Endothelial cell of umbilical vein (primary cell): ENCODE results near the gene OR2AE1. TPM values are rescaled to one million over a fixed set of nuclear protein-coding genes. Genes with fewer than 3 reads are reported as not detected.

ENCODE experiments used
- BruUV-seq: library from RNA; stranded (reverse); fragments of 400-500 nt; replicated peaks from 2 replicates; lab custom pipeline; 2021; lab: Mats Ljungman, UMichigan
- CTCF ChIA-PET: fragments of 300-600, 350-600 bp; sonication (Branson Sonifier 250); formaldehyde crosslinking; loops from one replicate; lab custom pipeline; 2021; ENCODE audit warnings: antibody characterized with exemption, inconsistent platforms; lab: Charles Lee
- POLR2A ChIA-PET: fragments of 300-600, 350-600 bp; sonication (Branson Sonifier 250); formaldehyde crosslinking; loops from one replicate; lab custom pipeline; 2021; ENCODE audit warnings: antibody characterized with exemption, inconsistent platforms; lab: Charles Lee
- DNase-seq: peaks from one replicate; pipeline ENCODE4 v3.0.0-alpha.2; 2011; ENCODE audit warnings: low read depth, low spot score
- FAIRE-seq: peaks from 2 replicates; lab custom pipeline; 2011; peaks lifted over from hg19 to GRCh38; lab: Jason Lieb, UNC
- H2AFZ ChIP-seq: 2 replicates; pipeline ENCODE4 v1.6.0; 2012; ENCODE audit warnings: low read depth, low read length, control low read depth, inconsistent platforms
- H3K27ac ChIP-seq: 2 replicates; pipeline ENCODE4 v1.5.1; 2011; ENCODE audit warnings: low read depth, mild to moderate bottlenecking, control low read depth, low read length, moderate library complexity; ENCODE audit not compliant: insufficient read depth
- H3K27me3 ChIP-seq, 2 experiments: 2 replicates each; pipeline versions ENCODE4 v1.6.0 to v1.6.1; 2011; ENCODE audit warnings: low read length in 2 of 2, mixed read lengths in 1 of 2; ENCODE audit not compliant: control insufficient read depth in 2 of 2, insufficient read depth in 2 of 2
- H3K36me3 ChIP-seq, 2 experiments: 2 replicates in 1 of 2; 3 replicates in 1 of 2; pipeline ENCODE4 v1.5.1; 2011; ENCODE audit warnings: low read length in 2 of 2, mild to moderate bottlenecking in 1 of 2, moderate library complexity in 1 of 2; ENCODE audit not compliant: control insufficient read depth in 2 of 2, insufficient read depth in 2 of 2; ENCODE audit errors: extremely low read depth in 1 of 2
- H3K4me1 ChIP-seq: 3 replicates; pipeline ENCODE4 v1.5.1; 2011; ENCODE audit warnings: mild to moderate bottlenecking, low read length; ENCODE audit not compliant: control insufficient read depth, insufficient read depth; ENCODE audit errors: extremely low read depth
- H3K4me2 ChIP-seq: 2 replicates; pipeline ENCODE4 v1.6.1; 2011; ENCODE audit warnings: low read length, control low read depth, mixed read lengths; ENCODE audit not compliant: insufficient read depth
- H3K4me3 ChIP-seq, 3 experiments: fragments of 200-600 bp in 1 of 3; sonication (generic), shearing (Covaris generic) in 1 of 3; replicated peaks in 1 of 3; 2 replicates each; pipeline ENCODE4 v1.5.1; 2011 to 2016; ENCODE audit warnings: control low read depth in 3 of 3, low read length in 3 of 3, mild to moderate bottlenecking in 2 of 3, inconsistent platforms in 1 of 3, low read depth in 1 of 3, moderate library complexity in 1 of 3; ENCODE audit not compliant: insufficient read depth in 1 of 3
- H3K79me2 ChIP-seq: 2 replicates; pipeline ENCODE4 v1.6.0; 2012; ENCODE audit warnings: low read length, inconsistent platforms; ENCODE audit not compliant: control insufficient read depth, insufficient read depth
- H3K9ac ChIP-seq: replicated peaks from 2 replicates; pipeline ENCODE3; 2011; ENCODE audit warnings: low read length, control low read depth; ENCODE audit not compliant: insufficient read depth; ENCODE audit errors: extremely low read depth
- H3K9me1 ChIP-seq: replicated peaks from 3 replicates; pipeline ENCODE4 v1.6.0; 2011; ENCODE audit warnings: mild to moderate bottlenecking, low read length; ENCODE audit not compliant: control insufficient read depth, insufficient read depth; ENCODE audit errors: extremely low read depth
- H3K9me3 ChIP-seq: replicated peaks from 2 replicates; pipeline ENCODE4 v1.5.1; 2012; ENCODE audit warnings: low read length, inconsistent platforms; ENCODE audit not compliant: control insufficient read depth, insufficient read depth
- H4K20me1 ChIP-seq: replicated peaks from 2 replicates; pipeline ENCODE3; 2011; ENCODE audit warnings: mild to moderate bottlenecking, low read length; ENCODE audit not compliant: control insufficient read depth, insufficient read depth; ENCODE audit errors: extremely low read depth
- CTCF ChIP-seq, 2 donors: IDR thresholded peaks; 1 replicate in 1 of 2; 2 replicates in 1 of 2; pipeline ENCODE4 v1.5.1; 2011; ENCODE audit warnings: low read length in 2 of 2, mild to moderate bottlenecking in 2 of 2, moderate library complexity in 2 of 2, control low read depth in 1 of 2, inconsistent platforms in 1 of 2, low read depth in 1 of 2; ENCODE audit not compliant: insufficient read depth in 1 of 2; ENCODE audit errors: extremely low read depth in 1 of 2
- JUN ChIP-seq: IDR thresholded peaks from 2 replicates; pipeline ENCODE4 v1.6.1; 2011; ENCODE audit warnings: borderline replicate concordance, low read depth; ENCODE audit not compliant: insufficient read length, insufficient read depth
- dilution Hi-C: fragments of 300-500 bp; cut with MboI; formaldehyde crosslinking; loops from one replicate; pipeline ENCODE4 v1.15.0; 2019; ENCODE audit warnings: low sequenced_read_pairs; ENCODE audit not compliant: extremely low pct_ligation_motif_present
- intact Hi-C: fragments of 100-400 bp; cut with micrococcal nuclease; formaldehyde crosslinking; loops from one replicate; pipeline ENCODE4 v1.10.0; 2022
- polyA plus RNA-seq, 4 experiments: library from polyadenylated mRNA; depleted of rRNA in 3 of 4; stranded (reverse) in 3 of 4; unstranded in 1 of 4; fragments of >200 nt; gene quantifications; 2 replicates each; pipeline versions ENCODE4 v1.2.1 to v1.2.3, GENCODE V29; 2011 to 2012; ENCODE audit warnings: missing spikeins in 1 of 4
- small RNA-seq: library from RNA; depleted of rRNA; stranded (forward); fragments of <200 nt; gene quantifications from one replicate; pipeline ENCODE3, GENCODE V24; 2012; ENCODE audit warnings: low replicate concordance, low read depth; ENCODE audit not compliant: insufficient read depth, insufficient read length
- total RNA-seq: library from RNA; stranded (reverse); gene quantifications from 2 replicates; pipeline ENCODE4 v1.2.3, GENCODE V29; 2021

Gene OR2AE1
- total and polyA plus RNA-seq, 2 donors (not counting 3 experiments of a cell fraction or from before 2014, with no cell fraction given) = 0.18 TPM; not detected in 1

- FAIRE-seq = no peak
- dilution Hi-C loops = no loop called here
Measured at GRCh38 chr7:99827040-99827778, 49.6 kb downstream of the OR2AE1 start.

More at GRCh38 chr7:99827040-99827778, 49.6 kb downstream of the OR2AE1 start:
- no peaks in the 10 kb centered on the region for H3K79me2 ChIP-seq
- H3K4me2 ChIP-seq = no peak overlapping the region
- H3K4me1 ChIP-seq = no peaks in the 10 kb centered on the region
- CTCF ChIA-PET = interaction anchor here (0.8 kb wide), 1 partner anchor 9 kb away, joined by 3 read pairs; no protein-coding TSS in a partner anchor
- TF ChIP-seq CTCF (IDR thresholded peaks at IDR 0.05; ENCODE audit: extremely low read depth in 1 of 2, insufficient read depth in 1 of 2, low read depth in 1 of 2, low read length in 2 of 2) (no peak), JUN (no peak)
- no peak overlapping the region for H3K27ac ChIP-seq
- no peaks in the 10 kb centered on the region for H3K9me3 ChIP-seq
- intact Hi-C loops = no loop called here
- no peak for DNase-seq
- no peak overlapping the region for H2AFZ ChIP-seq
- no peak overlapping the region for H3K4me3 ChIP-seq
- H3K36me3 ChIP-seq = no peaks in the 10 kb centered on the region
- BruUV-seq = no TSS peak
- peaks cover 4 to 7% of the 10 kb centered on the region in 2 experiments for H3K27me3 ChIP-seq
- no peak overlapping the region for H3K9ac ChIP-seq
- H3K9me1 ChIP-seq = no peaks in the 10 kb centered on the region
- no peaks in the 10 kb centered on the region for H4K20me1 ChIP-seq
- POLR2A ChIA-PET = no interaction called here

Small RNA genes within 50 kb of the gene (small RNA-seq; reads per million reads assigned to genes)
- gene AC011904.1 = not detected
- not detected for gene CYP3A52P

Other genes starting within 250 kb of the OR2AE1 start
- gene CYP3A5, start 197.0 kb downstream of the OR2AE1 start, total RNA-seq = not detected in 2 replicates
- gene CYP3A5, start 197.0 kb downstream of the OR2AE1 start, polyA plus RNA-seq = not detected in 2 replicates
- not detected in 2 replicates for gene CYP3A7, start 141.8 kb downstream of the OR2AE1 start, total RNA-seq
- gene CYP3A7, start 141.8 kb downstream of the OR2AE1 start, polyA plus RNA-seq = not detected in 2 replicates
- not detected in 2 replicates for gene CYP3A4, start 92.8 kb downstream of the OR2AE1 start, total RNA-seq
- gene CYP3A4, start 92.8 kb downstream of the OR2AE1 start, polyA plus RNA-seq = not detected in 2 replicates
- gene CYP3A43, start 49.0 kb downstream of the OR2AE1 start, total RNA-seq = not detected in 2 replicates
- not detected in 2 replicates for gene CYP3A43, start 49.0 kb downstream of the OR2AE1 start, polyA plus RNA-seq
- 19.1 and 22.1 TPM in 2 replicates for gene TRIM4, start 42.5 kb upstream of the OR2AE1 start, total RNA-seq
- gene TRIM4, start 42.5 kb upstream of the OR2AE1 start, polyA plus RNA-seq = 10.3 and 13.0 TPM in 2 replicates
- not detected in 2 replicates for gene GJC3, start 52.6 kb upstream of the OR2AE1 start, total RNA-seq
- 0.28 and 0.33 TPM in 2 replicates for gene GJC3, start 52.6 kb upstream of the OR2AE1 start, polyA plus RNA-seq
- not detected in 2 replicates for gene AZGP1, start 99.0 kb upstream of the OR2AE1 start, total RNA-seq
- gene AZGP1, start 99.0 kb upstream of the OR2AE1 start, polyA plus RNA-seq = not detected in 2 replicates
- gene ZKSCAN1, start 138.6 kb upstream of the OR2AE1 start, total RNA-seq = 52.8 and 57.8 TPM in 2 replicates
- gene ZKSCAN1, start 138.6 kb upstream of the OR2AE1 start, polyA plus RNA-seq = 9.4 and 12.3 TPM in 2 replicates
- gene ZSCAN21, start 172.7 kb upstream of the OR2AE1 start, total RNA-seq = 7.4 and 7.7 TPM in 2 replicates
- gene ZSCAN21, start 172.7 kb upstream of the OR2AE1 start, polyA plus RNA-seq = 6.5 and 7.7 TPM in 2 replicates
- gene ZNF3, start 204.7 kb upstream of the OR2AE1 start, total RNA-seq = 30.9 and 31.1 TPM in 2 replicates
- 20.1 and 21.8 TPM in 2 replicates for gene ZNF3, start 204.7 kb upstream of the OR2AE1 start, polyA plus RNA-seq
- 168 and 188 TPM in 2 replicates for gene COPS6, start 211.9 kb upstream of the OR2AE1 start, total RNA-seq
- 251 and 268 TPM in 2 replicates for gene COPS6, start 211.9 kb upstream of the OR2AE1 start, polyA plus RNA-seq
- gene MCM7, start 224.4 kb upstream of the OR2AE1 start, total RNA-seq = 183 and 187 TPM in 2 replicates
- gene MCM7, start 224.4 kb upstream of the OR2AE1 start, polyA plus RNA-seq = 145 and 156 TPM in 2 replicates
- 20.5 and 22.7 TPM in 2 replicates for gene AP4M1, start 224.6 kb upstream of the OR2AE1 start, total RNA-seq
- 27.4 and 31.4 TPM in 2 replicates for gene AP4M1, start 224.6 kb upstream of the OR2AE1 start, polyA plus RNA-seq
- 64.6 and 67.3 TPM in 2 replicates for gene TAF6, start 242.3 kb upstream of the OR2AE1 start, total RNA-seq
- 32.7 and 34.1 TPM in 2 replicates for gene TAF6, start 242.3 kb upstream of the OR2AE1 start, polyA plus RNA-seq
- gene CNPY4, start 242.6 kb upstream of the OR2AE1 start, total RNA-seq = 18.0 and 33.7 TPM in 2 replicates
- 22.6 and 28.6 TPM in 2 replicates for gene CNPY4, start 242.6 kb upstream of the OR2AE1 start, polyA plus RNA-seq
- gene MBLAC1, start 249.9 kb upstream of the OR2AE1 start, total RNA-seq = 1.3 and 1.8 TPM in 2 replicates
- 1.8 and 2.1 TPM in 2 replicates for gene MBLAC1, start 249.9 kb upstream of the OR2AE1 start, polyA plus RNA-seq